A172 (cell line): ENCODE measurements around the gene DGCR2. TPM values are rescaled to one million over a fixed set of nuclear protein-coding genes. Genes with fewer than 3 reads are reported as not detected.
"Not testable (repeated sequence)": the region's sequence is repeated elsewhere in the genome, so short reads cannot be mapped to it uniquely, and the experiment has no call there.

Source experiments
- DNase-seq: peaks from one replicate; pipeline ENCODE4 v3.0.0-alpha.2; 2015; ENCODE audit warnings: low spot score
- total RNA-seq: library from RNA; depleted of rRNA; stranded (reverse); fragments of >200 nt; shearing (Covaris generic); gene quantifications from 2 replicates; pipeline ENCODE4 v1.2.3, GENCODE V29; 2014

Gene DGCR2
- total RNA-seq, 1 experiment from 2014 or later: 15.6 TPM

DNA sequence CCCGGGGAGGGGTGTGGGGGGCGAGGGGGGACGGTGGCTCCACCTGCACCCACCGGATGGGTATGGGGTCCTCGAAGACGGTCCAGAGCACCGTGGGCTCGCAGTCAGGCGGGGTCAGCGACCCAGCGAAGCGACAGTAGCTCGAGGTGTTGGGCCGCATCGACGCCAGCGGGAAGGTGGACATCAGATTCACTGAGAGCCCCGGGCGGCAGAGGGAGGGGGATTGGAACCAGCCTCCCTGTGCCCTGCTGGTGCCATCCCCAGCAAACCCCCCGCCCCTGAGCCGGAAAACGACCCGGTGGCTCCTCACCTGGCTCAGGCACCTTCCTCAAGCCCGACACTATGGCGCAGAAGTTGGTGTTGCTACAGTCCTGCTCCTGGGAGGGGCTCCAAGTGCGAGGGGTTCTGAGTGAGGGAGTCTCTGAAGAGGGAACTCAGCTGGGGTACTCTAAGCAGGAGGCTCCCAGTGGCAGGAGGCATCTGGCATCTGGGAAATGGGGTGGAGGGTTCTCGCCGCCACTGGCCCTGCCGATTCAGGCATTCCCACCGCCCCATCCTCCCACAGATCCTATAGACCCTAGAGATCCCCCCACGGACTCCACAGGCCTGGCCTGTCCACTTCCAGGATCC is 89.9 kb downstream of the DGCR2 start:
- DNase-seq: not testable (repeated sequence)

DNA sequence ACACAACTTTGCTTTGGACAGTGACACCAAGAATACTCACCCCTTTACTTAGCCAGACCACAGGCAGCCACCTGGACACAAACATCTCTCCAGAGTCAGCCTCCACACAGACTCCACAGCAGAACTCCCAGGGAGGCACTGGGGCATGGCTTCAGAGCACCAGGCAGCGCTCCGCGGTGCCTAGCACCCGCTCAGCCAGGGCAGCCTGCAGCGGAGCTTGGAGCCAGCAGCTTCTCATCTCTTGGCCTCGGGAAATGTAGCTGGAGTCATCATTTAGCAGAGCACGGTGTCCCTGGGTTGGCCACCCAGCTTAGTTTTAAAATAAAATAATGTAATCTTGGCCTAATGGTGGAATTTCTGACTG is 91.3 kb downstream of the DGCR2 start:
- not testable (repeated sequence) for DNase-seq

DNA sequence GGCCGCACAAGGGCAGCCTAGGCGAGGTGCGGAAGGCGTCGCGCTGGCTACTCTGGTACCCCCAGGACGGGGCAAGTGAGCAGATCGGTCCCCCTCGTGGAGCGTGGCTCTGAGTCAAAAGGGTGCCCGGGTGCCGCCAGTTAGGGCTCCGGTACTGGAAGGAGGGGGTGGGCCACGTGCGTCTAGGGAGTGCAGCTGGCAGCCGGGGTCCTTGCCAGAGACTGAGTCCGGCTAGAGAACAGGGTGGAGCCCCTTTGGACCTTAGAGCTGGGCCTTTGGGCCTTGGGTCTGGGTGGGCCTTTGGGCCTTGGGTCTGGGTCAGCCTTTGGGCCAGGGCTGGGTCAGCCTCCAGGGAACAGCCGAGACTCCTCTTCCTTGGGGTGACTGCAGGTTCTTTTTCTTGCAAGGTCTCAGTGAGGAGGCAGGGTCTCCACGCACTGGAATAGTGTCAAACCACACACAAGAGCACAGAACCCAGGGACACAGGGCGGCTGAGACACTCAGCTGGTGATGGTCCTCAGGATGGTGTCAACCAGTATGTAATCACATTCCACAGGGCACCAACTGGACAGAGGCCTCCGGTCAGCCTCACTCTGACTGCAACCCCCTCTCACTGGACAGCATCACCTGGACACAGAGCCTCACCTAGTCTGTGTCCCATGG is 91.9 kb downstream of the DGCR2 start:
- not testable (repeated sequence) for DNase-seq

DNA sequence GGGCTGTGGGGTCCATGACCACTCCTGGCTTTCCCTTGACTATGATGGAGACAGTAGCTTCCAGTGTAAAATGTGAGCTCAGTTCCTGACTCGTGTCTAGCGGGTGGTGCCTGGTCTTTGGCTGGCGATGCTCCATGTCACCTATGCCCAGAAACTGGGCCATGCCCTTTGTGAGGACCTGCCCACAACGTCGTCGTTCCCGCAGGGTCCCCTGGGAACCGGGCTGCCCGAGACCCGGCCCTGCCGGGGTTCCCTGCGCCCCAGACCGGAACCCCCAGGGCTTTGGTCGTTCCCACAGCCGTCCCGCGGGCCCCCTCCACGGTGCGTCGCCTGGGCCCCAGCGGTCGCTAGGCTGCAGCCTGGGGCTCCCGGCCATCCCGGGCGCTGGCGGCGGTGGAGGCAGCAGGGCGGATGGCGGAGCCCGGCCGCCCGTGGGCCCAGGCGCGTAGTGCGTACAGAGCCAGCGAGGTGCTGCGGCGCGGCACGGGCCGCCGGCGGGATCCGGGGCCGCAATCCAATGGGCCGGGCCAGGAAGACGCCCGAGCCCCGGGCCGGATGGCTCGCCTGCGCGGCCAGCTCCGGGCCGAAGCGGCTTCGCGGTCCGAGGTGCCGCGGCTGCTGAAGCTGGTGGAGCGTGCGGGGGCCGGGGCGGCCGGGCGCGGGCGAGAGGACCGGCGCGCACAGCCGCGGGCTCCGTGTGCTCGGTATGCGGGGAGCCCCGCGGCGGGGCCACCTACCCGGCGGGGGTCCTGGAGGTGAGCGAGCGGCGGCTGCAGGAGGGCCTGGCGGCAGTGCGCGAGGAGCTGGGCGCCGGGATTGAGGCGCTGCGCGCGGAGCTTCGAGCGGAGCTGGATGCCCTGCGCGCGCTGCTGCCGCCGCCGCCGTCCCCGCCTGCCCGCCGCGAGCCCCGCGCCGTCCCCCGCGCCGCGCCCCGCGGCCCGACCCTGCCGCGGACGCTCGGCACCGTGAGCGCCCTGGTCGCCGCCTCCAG is 92.8 kb downstream of the DGCR2 start:
- not testable (repeated sequence) for DNase-seq

DNA sequence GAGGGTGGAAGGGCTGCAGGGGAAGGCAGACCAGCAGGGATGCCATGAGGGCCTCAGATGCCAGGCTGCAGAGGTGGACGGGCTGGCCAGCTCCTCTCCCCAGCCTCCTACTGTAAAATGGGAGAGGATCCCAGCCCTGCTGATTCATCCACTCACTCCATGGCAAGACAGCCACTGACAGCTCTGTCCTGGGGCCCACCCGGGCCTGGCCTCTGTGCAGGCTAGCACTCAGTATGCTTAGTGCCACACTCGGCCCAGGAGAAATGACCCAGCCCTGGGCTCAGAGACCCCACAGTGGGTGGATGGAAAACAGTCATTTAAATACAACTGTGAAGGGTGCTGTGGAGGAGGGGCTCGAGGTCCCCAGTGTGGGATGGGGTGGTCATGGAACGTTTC is 94.2 kb downstream of the DGCR2 start:
- not testable (repeated sequence) for DNase-seq

DNA sequence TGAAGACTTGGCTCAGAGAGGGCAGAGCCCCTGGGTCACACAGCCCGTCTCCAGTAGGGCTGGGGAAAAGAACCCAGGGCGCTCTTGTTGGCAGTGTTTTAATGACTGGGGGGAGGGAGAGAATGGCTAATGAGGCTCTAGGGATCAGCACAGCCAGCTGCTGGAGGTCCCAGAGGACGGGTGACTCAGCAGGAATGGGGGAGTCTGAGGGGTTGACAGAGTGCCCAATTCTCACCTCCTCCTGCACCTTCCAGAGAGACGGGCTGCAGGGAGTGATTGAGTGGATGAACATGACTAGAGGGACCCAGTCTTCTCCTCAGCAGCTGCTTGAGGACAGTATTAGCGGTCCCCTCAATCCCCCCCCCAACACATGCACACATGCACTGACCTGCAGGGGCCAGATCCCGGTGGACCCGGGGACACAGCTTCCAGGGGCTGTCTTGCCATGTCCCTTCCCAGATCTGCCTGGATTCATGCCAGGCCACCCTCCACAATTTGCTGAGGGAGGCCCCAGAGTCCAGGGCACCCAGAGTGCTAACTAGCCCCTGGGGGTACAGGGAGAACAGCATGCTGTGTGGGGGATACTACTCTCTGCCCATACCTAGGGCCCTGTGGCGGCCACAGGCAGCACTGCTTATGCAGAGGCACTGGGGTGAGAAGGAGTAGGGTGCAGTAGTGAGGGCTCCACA is 94.7 kb downstream of the DGCR2 start:
- peak; percentile 14 for DNase-seq

DNA sequence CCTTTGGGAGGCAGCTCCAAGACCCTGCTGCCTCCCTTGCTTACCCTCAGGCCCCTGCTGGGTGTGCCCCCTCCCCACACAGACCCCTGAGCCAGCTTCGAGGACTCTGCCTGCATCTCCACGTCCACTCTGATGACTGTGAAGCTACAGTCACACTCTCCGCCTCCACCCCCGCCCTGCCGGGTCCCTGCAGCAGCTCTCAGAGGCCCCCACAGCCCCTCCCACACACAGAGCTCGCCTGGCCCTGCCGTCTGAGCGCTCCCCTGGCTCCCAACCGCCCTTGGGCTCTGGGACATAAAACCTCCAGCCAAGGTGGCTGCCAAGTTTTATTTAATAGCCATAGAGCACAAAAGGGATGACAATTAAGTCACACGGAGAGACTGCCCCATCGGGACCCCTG is 96.1 kb downstream of the DGCR2 start:
- DNase-seq: not testable (repeated sequence)

DNA sequence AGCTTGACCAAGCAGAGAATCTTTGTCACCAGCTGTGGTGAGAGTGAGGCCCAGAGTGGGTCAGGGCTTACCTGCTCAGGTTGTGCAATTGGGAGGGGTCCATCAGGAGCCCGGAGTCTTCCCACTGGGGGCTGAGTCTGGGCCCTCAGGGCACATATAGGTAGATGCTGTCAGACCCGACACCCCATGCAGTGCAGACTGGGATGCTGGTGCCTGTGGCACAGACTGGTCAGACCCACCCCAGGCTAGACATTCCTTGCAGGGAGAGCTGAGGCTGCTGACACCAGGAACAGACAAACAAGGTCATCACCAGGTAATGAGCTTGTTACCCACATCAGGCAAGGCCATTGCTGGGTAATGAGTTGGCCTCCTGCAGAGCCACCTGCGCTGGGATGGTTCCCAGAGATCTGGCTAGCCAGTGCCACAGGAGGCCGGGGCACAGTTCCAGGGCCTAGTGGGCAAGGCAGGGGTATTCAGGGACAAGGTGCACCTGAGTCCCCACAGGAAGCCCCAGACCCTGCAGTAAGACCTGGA is 97.2 kb downstream of the DGCR2 start:
- not testable (repeated sequence) for DNase-seq

DNA sequence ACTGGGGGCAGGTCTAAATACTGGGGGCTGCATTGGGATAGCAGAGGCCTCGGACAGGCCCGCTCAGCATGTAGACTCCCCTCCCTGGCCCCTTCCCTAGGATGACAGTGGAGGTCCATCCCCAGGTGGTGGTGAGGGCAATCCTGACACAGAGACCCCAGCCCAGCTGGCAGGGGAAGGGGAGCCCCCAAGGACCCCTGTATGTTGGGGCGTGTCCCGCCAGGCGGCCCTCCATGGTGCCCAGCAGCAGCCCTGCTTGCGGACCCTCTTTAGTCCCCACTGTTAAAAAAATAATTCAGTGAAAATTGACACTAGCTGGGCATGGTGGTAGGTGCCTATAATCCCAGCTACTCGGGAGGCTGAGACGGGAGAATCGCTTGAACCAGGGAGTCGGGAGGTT is 98.3 kb downstream of the DGCR2 start:
- DNase-seq: not testable (repeated sequence)

DNA sequence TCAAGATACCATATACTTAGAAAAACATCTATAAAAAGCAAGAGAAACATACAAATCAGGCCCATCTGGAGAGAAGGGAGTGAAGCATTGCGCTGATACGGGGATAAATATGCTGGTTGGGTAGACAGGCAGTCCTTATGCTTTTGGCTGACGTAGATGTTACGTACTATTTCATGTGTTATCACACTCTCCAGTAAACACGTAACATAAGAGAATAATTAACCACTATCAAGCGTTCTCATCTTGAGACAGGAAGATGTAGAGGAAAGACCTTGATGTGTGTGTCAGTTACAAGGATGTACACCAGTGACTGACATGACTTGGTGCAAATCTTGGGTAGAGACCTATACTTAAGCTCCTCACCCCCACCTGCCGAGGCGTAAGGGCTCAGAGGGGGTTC is 99.5 kb downstream of the DGCR2 start:
- DNase-seq: no peak

DNA sequence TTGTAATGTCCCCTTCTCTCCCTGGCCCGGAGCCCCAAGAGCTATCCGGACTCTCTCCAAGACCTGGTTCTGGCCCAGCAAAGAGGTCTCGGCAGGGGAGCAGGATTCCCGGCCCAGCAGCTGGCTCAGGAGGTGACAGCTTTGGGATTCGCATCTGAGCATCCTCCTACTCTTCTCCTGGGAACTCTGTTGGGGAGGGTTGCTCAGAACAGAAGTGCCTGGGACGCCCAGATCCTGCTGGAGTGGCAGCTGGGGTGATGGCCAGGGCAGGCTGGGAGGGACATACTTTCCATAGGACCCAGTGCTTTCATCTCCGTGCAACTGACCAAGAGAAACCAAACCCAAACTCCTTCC is 102.6 kb downstream of the DGCR2 start:
- no peak for DNase-seq

DNA sequence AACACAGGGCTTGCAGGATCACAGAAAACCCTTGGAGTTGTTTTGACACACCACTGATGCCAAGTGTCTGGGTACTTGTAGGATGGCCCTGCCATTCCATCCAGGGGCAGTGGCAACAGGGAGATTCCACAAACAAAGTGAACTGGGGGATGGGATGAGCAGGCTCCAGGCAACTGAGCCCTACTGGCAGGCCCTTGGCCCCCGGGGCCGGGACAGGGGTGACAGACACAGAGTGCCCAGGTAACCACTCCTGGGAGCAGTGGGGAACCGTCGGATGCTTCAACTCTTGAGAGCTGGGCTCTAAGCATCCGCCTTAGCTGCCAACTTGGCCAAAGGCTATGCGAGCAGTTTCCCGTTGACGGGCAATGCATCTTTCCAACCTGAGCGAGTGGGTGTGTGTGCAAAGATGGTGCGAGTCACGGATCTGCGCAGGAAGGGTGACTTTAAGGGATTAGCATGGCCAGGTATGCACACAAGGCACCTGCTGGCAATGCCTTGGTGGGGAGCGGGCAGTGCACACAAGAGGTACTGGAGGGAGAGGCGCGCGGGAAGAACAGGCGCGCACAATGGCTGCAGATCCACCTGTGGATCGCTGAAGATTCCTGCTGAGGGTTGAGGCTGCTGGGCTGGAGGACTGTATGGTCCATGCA is 103.1 kb downstream of the DGCR2 start:
- DNase-seq: no peak

DNA sequence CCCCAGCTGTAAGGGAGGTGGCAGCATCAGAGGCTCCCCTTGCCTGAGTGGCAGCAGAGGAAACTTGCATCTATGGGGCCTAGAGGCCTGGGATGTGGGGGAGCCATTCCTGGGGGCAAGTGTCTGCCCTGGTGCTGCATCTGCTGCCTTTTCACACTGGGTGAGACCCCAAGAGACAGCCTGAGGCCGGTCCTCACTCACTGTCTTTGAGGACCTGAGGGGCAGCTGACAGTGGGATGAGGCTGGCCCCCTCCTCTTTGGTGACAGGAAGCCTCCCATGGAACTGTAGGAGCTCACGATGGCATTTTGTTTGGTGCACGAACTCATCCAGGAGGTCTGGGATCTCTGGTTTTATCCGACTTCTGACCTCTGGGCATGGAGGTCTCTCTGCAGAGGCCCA is 104.0 kb downstream of the DGCR2 start:
- DNase-seq: no peak

DNA sequence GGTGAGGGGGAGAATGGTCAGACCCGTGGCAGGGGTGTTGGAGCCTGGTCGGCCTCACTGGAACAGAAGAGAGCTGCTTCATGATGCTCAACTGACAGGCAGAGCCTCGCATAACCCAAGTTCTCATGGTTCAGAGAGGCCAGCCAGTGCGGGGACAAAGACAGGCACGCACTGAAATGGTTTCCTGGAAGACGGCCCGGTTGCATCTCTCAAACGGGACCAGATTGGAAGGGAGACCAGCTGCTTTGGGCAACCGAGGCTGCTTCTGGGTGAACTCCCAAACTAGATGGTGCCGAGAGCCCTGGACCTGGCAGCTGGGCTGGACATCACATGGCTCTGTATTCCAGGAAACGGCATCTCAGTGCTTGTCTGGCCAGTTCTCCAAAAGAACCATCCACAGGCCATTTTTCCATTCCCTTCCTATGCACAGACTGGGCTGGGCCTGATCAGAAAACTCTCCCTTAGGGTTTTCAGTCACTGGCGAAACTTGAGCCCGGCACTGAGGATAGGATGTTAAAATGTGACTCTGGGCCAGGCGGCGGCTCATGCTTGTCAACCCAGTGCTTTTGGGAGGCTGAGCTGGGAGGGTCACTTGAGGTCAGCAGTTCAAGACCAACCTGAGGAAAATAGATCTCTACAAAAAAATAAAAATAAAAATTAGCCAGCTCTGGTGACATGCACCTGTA is 106.0 kb downstream of the DGCR2 start:
- no peak for DNase-seq

DNA sequence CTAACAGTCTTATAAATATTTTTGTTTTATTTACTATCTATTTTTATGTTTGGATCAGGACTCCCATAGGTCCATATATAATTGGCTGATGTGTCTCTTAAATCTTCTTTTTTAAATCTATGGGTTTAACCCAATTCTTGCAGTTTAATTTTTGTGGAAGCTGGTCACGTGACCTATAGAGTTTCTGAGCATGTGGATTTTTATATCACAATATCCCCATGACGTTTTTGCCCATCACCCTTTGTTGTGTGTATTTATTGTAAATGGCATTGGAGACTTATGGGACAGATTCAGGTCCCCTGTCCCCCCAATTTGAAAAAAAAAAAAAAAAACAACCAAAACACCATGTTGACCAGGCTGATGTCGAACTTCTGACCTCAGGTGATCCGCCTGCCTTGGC is 107.3 kb downstream of the DGCR2 start:
- no peak for DNase-seq

DNA sequence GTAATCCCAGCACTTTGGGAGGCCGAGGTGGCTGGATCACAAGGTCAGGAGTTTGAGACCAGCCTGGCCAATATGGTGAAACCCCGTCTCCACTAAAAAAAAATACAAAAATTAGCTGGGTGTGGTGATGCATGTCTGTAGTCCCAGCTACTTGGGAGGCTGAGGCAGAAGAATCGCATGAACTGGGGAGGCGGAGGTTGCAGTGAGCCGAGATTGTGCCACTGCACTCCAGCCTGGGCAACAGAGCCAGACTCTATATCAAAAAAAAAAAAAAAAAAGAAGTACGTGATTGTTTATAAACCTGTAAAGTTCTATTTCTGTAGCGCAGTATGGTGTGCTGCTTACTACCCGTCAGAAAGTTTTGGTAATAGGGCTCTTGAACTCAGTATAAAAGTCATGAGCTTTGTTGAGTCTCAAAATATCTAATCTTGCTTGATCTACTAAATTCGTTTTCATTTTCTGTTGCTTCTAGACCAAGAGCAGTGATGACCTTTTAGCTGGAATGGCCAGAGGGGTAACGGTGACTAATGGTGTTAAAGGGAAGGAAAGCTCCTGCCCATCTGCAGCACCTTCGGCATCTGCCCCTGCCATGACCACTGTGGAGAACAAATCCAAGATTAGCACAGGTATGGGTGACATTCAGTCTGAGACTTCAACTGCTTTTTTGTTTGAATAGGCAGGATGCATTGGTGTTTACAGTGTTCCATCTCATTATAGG is 108.2 kb downstream of the DGCR2 start:
- not testable (repeated sequence) for DNase-seq

DNA sequence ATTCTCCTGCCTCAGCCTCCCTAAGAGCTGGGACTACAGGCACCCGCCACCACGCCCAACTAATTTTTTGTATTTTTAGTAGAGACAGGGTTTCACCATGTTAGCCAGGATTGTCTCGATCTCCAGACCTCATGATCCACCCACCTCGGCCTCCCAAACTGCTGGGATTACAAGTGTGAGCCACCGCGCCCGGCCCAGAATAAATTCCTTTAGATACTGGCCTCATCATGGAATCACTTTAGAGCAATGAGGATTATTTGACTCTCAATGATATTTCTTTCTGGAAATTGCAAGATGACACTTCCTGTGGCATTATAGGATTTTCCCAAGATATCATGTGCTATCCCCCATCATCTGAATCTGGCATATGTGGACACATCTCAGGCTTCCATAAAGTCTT is 108.8 kb downstream of the DGCR2 start:
- not testable (repeated sequence) for DNase-seq

DNA sequence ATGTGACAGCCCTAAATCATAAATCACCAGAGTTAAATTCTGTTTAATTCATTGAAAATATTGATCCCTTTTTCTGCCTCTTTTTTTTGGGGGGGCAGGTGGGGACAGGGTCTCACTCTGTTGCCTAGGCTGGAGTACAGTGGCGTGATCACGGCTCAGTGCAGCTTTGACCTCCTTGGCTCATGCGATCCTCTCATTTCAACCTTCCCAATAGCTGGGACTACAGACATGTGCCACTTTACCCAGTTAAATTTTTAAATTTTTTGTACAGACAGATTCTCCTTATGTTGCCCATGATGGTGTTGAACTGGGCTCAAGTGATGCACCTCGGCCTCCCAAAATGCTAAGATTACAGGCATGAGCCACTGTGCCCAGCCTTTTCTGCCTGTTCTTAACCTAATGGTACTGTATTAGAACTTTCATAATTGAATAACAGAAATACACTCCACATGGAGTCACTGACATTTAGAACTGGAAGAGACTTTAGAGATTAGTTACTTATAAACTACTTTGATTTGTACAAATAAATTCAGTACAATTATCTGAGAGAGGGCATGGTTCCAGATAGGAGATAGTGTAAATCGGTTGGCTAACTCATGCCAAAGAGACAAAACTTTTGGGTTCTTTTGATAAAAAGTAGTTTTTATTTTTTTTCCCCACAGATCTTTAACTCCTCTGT is 109.8 kb downstream of the DGCR2 start:
- DNase-seq: no peak

DNA sequence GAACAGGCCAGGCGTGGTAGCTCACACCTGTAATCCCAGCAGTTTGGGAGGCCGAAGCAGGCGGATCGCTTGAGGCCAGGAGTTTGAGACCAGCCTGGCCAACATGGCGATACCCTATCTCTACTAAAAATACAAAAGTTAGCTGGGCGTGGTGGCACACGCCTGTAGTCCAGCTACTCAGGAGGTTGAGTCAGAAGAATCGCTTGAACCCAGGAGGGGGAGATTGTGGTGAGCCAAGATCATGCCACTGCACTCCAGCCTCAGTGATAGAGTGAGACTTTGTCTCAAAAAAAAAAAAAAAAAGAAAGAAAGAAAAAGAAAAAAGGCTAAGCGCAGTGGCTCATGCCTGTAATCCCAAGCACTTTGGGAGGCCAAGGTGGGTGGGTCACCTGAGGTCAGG is 110.6 kb downstream of the DGCR2 start:
- not testable (repeated sequence) for DNase-seq
